Keratinocyte (primary cell): Measurements from ENCODE around the gene SH3D19. TPM values are rescaled to one million over a fixed set of nuclear protein-coding genes. Genes with fewer than 3 reads are reported as not detected.

ENCODE experiments used
- DNase-seq: peaks from one replicate; pipeline ENCODE4 v3.0.0-alpha.2; 2011; ENCODE audit warnings: low read depth, missing footprints, low spot score
- FAIRE-seq: peaks from 2 replicates; lab custom pipeline; 2011; peaks lifted over from hg19 to GRCh38; lab: Jason Lieb, UNC
- H2AFZ ChIP-seq: 2 replicates; pipeline ENCODE4 v1.6.0; 2012; ENCODE audit warnings: low read length, control low read depth, inconsistent platforms; ENCODE audit not compliant: control insufficient read depth
- H3K27ac ChIP-seq: 2 replicates; pipeline ENCODE4 v1.5.1; 2011; ENCODE audit warnings: low read length; ENCODE audit not compliant: control insufficient read depth, insufficient read depth
- H3K27me3 ChIP-seq: 3 replicates; pipeline ENCODE4 v1.6.0; 2011; ENCODE audit warnings: low read length; ENCODE audit not compliant: control insufficient read depth, insufficient read depth; ENCODE audit errors: extremely low read depth
- H3K36me3 ChIP-seq, 2 experiments: 2 replicates in 1 of 2; 3 replicates in 1 of 2; pipeline ENCODE4 v1.5.1; 2011; ENCODE audit warnings: low read length in 2 of 2, mild to moderate bottlenecking in 1 of 2; ENCODE audit not compliant: control insufficient read depth in 2 of 2, insufficient read depth in 2 of 2; ENCODE audit errors: extremely low read depth in 1 of 2
- H3K4me1 ChIP-seq: 3 replicates; pipeline ENCODE4 v1.5.1; 2011; ENCODE audit warnings: low read length; ENCODE audit not compliant: control insufficient read depth, insufficient read depth; ENCODE audit errors: extremely low read depth
- H3K4me2 ChIP-seq: 3 replicates; pipeline ENCODE4 v1.6.0; 2011; ENCODE audit warnings: low read depth, low read length; ENCODE audit not compliant: control insufficient read depth, insufficient read depth; ENCODE audit errors: extremely low read depth
- H3K4me3 ChIP-seq, 3 experiments: fragments of 200-600 bp in 1 of 3; sonication (generic) in 1 of 3; 2 replicates in 2 of 3; 3 replicates in 1 of 3; pipeline ENCODE4 v1.5.1; 2011 to 2016; ENCODE audit warnings: low read length in 3 of 3, mild to moderate bottlenecking in 3 of 3, control low read depth in 2 of 3, inconsistent platforms in 1 of 3, low read depth in 1 of 3, mixed read lengths in 1 of 3, mixed run types in 1 of 3, moderate library complexity in 1 of 3; ENCODE audit not compliant: control insufficient read depth in 2 of 3, insufficient read depth in 2 of 3; ENCODE audit errors: extremely low read depth in 1 of 3
- H3K79me2 ChIP-seq: 2 replicates; pipeline ENCODE4 v1.6.0; 2012; ENCODE audit warnings: low read length; ENCODE audit not compliant: control insufficient read depth, insufficient read depth
- H3K9ac ChIP-seq: 3 replicates; pipeline ENCODE4 v1.6.0; 2011; ENCODE audit warnings: low read length; ENCODE audit not compliant: control insufficient read depth, insufficient read depth; ENCODE audit errors: extremely low read depth
- H3K9me1 ChIP-seq: 3 replicates; pipeline ENCODE4 v1.6.0; 2011; ENCODE audit warnings: low read length; ENCODE audit not compliant: control insufficient read depth, insufficient read depth; ENCODE audit errors: extremely low read depth
- H3K9me3 ChIP-seq: 2 replicates; pipeline ENCODE4 v1.5.1; 2012; ENCODE audit warnings: low read depth, low read length; ENCODE audit not compliant: control insufficient read depth
- H4K20me1 ChIP-seq: 3 replicates; pipeline ENCODE4 v1.6.0; 2011; ENCODE audit warnings: low read length; ENCODE audit not compliant: control insufficient read depth, insufficient read depth; ENCODE audit errors: extremely low read depth
- CTCF ChIP-seq, 3 experiments: IDR thresholded peaks in 1 of 3; conservative IDR thresholded peaks in 1 of 3; optimal IDR thresholded peaks in 1 of 3; 2 replicates in 2 of 3; 3 replicates in 1 of 3; pipeline versions ENCODE3 to v1.5.1; 2011; ENCODE audit warnings: low read length in 3 of 3, mild to moderate bottlenecking in 3 of 3, moderate library complexity in 2 of 3, control low read depth in 1 of 3, inconsistent platforms in 1 of 3; ENCODE audit not compliant: insufficient read depth in 2 of 3; ENCODE audit errors: extremely low read depth in 1 of 3
- EZH2 ChIP-seq: IDR thresholded peaks from one replicate; pipeline ENCODE4 v1.6.1; 2012; ENCODE audit warnings: inconsistent platforms, mild to moderate bottlenecking, low read length, moderate library complexity
- dilution Hi-C: fragments of 300-500 bp; cut with MboI; formaldehyde crosslinking; loops from one replicate; pipeline ENCODE4 v1.7.0; 2020; ENCODE audit warnings: low sequenced_read_pairs; ENCODE audit not compliant: extremely low pct_ligation_motif_present
- polyA plus RNA-seq, 5 experiments: library from polyadenylated mRNA; depleted of rRNA in 3 of 5; stranded (reverse) in 3 of 5; stranded (forward) in 1 of 5; unstranded in 1 of 5; fragments of >200 nt; gene quantifications; 1 replicate in 1 of 5; 2 replicates in 3 of 5; 3 replicates in 1 of 5; pipeline versions ENCODE4 v1.2.1 to v1.2.3, GENCODE V29; 2011 to 2012; ENCODE audit warnings: missing spikeins in 2 of 5, low read depth in 1 of 5, low replicate concordance in 1 of 5

The SH3D19 gene
- polyA plus RNA-seq, 1 donor (not counting 4 experiments of a cell fraction or from before 2014, with no cell fraction given), result 24.8 TPM

GRCh38 chr4:151150821-151151580, 174.4 kb downstream of the SH3D19 start:
- no peaks in the 10 kb centered on the region for H3K27me3 ChIP-seq
- no peaks in the 10 kb centered on the region for H3K79me2 ChIP-seq
- TF ChIP-seq EZH2 (no peak), CTCF (optimal IDR thresholded peaks at IDR 0.05 in 1 of 3, IDR thresholded peaks at IDR 0.05 in 1 of 3, conservative IDR thresholded peaks at IDR 0.05 in 1 of 3; ENCODE audit: extremely low read depth in 1 of 3, insufficient read depth in 2 of 3, low read length in 3 of 3) (no peak)
- FAIRE-seq, result no peak
- DNase-seq, result no peak
- H3K9me1 ChIP-seq, result no peaks in the 10 kb centered on the region
- H3K9me3 ChIP-seq, result no peaks in the 10 kb centered on the region
- no peaks in the 10 kb centered on the region for H4K20me1 ChIP-seq
- peaks cover 2 to 3% of the 10 kb centered on the region in 2 experiments for H3K36me3 ChIP-seq
- dilution Hi-C loops, result no loop called here
- no peak overlapping the region for H3K4me2 ChIP-seq
- no peak overlapping the region for H2AFZ ChIP-seq
- H3K4me3 ChIP-seq, result no peak overlapping the region
- no peak overlapping the region for H3K9ac ChIP-seq
- peaks cover 2% of the 10 kb centered on the region for H3K4me1 ChIP-seq
- no peak overlapping the region for H3K27ac ChIP-seq

GRCh38 chr4:151148261-151148660, 177.1 kb downstream of the SH3D19 start:
- DNase-seq, result no peak
- H4K20me1 ChIP-seq, result no peaks in the 10 kb centered on the region
- H3K79me2 ChIP-seq, result no peaks in the 10 kb centered on the region
- peaks cover 2% of the 10 kb centered on the region for H3K4me1 ChIP-seq
- H3K9ac ChIP-seq, result no peak overlapping the region
- no peak for FAIRE-seq
- H3K4me3 ChIP-seq, result no peak overlapping the region
- peaks cover 2 to 10% of the 10 kb centered on the region in 2 experiments for H3K36me3 ChIP-seq
- no peak for TF ChIP-seq CTCF (optimal IDR thresholded peaks at IDR 0.05 in 1 of 3, IDR thresholded peaks at IDR 0.05 in 1 of 3, conservative IDR thresholded peaks at IDR 0.05 in 1 of 3; ENCODE audit: extremely low read depth in 1 of 3, insufficient read depth in 2 of 3, low read length in 3 of 3)
- no peak for TF ChIP-seq EZH2
- dilution Hi-C loops, result no loop called here
- H3K9me3 ChIP-seq, result no peaks in the 10 kb centered on the region
- H3K4me2 ChIP-seq, result no peak overlapping the region
- no peaks in the 10 kb centered on the region for H3K27me3 ChIP-seq
- no peak overlapping the region for H3K27ac ChIP-seq
- no peak overlapping the region for H2AFZ ChIP-seq
- no peaks in the 10 kb centered on the region for H3K9me1 ChIP-seq
